ENCODE results near the gene MYCN.

MYCN gene

DNA sequence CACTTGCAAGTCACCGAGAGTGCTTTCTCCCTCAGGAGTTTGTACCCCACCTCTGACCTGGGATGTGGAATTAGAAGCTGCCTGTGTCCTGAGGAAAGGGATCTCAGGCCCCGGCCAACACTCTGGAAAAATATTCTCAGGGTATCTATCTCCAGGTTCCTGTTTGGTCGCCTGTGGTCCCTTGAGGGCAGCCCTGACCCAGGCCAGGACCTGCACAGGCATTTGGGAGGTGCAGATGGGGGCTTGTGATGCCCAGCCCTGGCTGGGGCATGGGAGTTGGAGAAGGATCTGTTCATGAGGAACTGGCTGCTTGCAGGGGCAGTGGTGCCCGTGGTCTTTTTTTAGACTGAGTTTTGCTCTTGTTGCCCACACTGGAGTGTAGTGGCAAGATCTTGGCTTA lies 46.3 kb downstream of the MYCN start:
- no peaks in the 10 kb centered on the region for H3K4me1 Mint-ChIP-seq
- ATAC-seq (ENCODE audit: low read depth) (no peak), DNase-seq (ENCODE audit: low spot score in 2 of 2) (no peak)
- H3K27ac Mint-ChIP-seq: no peak overlapping the region
- H3K9me3 Mint-ChIP-seq: no peaks in the 10 kb centered on the region
- peaks cover 2% of the 10 kb centered on the region for H3K27me3 Mint-ChIP-seq
- H3K4me3 Mint-ChIP-seq: no peak overlapping the region
- H3K36me3 Mint-ChIP-seq: no peaks in the 10 kb centered on the region

- Mint-ChIP-seq H3K4me1 (no peaks in the 10 kb centered on the region), H3K36me3 (no peaks in the 10 kb centered on the region), H3K27ac (no peak overlapping the region), H3K9me3 (no peaks in the 10 kb centered on the region), H3K27me3 (peaks cover 3% of the 10 kb centered on the region), H3K4me3 (no peak overlapping the region)
- ATAC-seq (ENCODE audit: low read depth): no peak
- DNase-seq (ENCODE audit: low spot score in 2 of 2): no peak
Observed at GRCh38 chr2:15988733-15989132, 48.4 kb downstream of the MYCN start.

- Mint-ChIP-seq H3K4me3 (no peak overlapping the region), H3K9me3 (peaks cover 1% of the 10 kb centered on the region), H3K4me1 (no peaks in the 10 kb centered on the region), H3K27me3 (peaks cover 3% of the 10 kb centered on the region), H3K36me3 (no peaks in the 10 kb centered on the region), H3K27ac (no peak overlapping the region)
- no peak for ATAC-seq (ENCODE audit: low read depth)
- DNase-seq (ENCODE audit: low spot score in 2 of 2): no peak
Observed at GRCh38 chr2:15989559-15989958, 49.2 kb downstream of the MYCN start.

GRCh38 chr2:15990151-15991101 lies 50.1 kb downstream of the MYCN start:
- DNase-seq (ENCODE audit: low spot score in 2 of 2): no peak

DNA sequence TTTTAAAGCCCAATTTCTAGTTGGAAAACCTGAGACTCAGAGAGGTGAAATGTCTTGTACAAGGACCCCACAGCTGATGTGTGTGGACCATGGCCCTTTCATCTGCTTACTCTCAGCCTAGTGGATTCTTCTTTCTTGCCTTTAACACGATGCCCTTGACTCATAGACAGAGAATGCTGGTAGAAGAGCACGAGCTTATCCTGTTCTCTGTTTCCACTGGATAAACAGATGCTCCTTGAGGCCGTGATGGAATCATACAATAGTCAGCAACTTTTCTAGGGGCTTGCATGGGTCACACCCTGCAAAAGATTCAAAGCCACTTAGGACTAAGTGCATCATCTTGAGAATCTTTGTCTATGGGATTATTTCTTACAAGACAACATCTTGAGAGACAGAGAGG lies 50.9 kb downstream of the MYCN start:
- DNase-seq (ENCODE audit: low spot score in 2 of 2) (no peak), ATAC-seq (ENCODE audit: low read depth) (no peak)
- H3K27me3 Mint-ChIP-seq: peaks cover 3% of the 10 kb centered on the region
- no peak overlapping the region for H3K4me3 Mint-ChIP-seq
- H3K27ac Mint-ChIP-seq: no peak overlapping the region
- no peaks in the 10 kb centered on the region for H3K36me3 Mint-ChIP-seq
- H3K9me3 Mint-ChIP-seq: peaks cover 3% of the 10 kb centered on the region
- H3K4me1 Mint-ChIP-seq: no peaks in the 10 kb centered on the region

More at GRCh38 chr2:15990151-15991101, 50.1 kb downstream of the MYCN start:
- Mint-ChIP-seq H3K27me3 (peaks cover 3% of the 10 kb centered on the region), H3K27ac (no peak overlapping the region), H3K36me3 (no peaks in the 10 kb centered on the region), H3K9me3 (peaks cover 3% of the 10 kb centered on the region), H3K4me3 (no peak overlapping the region), H3K4me1 (no peaks in the 10 kb centered on the region)
- no peak for ATAC-seq (ENCODE audit: low read depth)

- Mint-ChIP-seq H3K27ac (no peak overlapping the region), H3K4me3 (no peak overlapping the region), H3K4me1 (no peaks in the 10 kb centered on the region), H3K27me3 (peaks cover 3% of the 10 kb centered on the region), H3K9me3 (peaks cover 3% of the 10 kb centered on the region), H3K36me3 (no peaks in the 10 kb centered on the region)
- no peak for DNase-seq (ENCODE audit: low spot score in 2 of 2)
- no peak for ATAC-seq (ENCODE audit: low read depth)
Observed at GRCh38 chr2:15992457-15993231, 52.3 kb downstream of the MYCN start.

GRCh38 chr2:15993232-15993610 lies 52.9 kb downstream of the MYCN start:
- H3K36me3 Mint-ChIP-seq: no peaks in the 10 kb centered on the region
- H3K27ac Mint-ChIP-seq: no peak overlapping the region
- H3K27me3 Mint-ChIP-seq: peaks cover 3% of the 10 kb centered on the region

GRCh38 chr2:15993666-15994065 lies 53.3 kb downstream of the MYCN start:
- peaks cover 3% of the 10 kb centered on the region for H3K9me3 Mint-ChIP-seq
- H3K4me3 Mint-ChIP-seq: no peak overlapping the region

More at GRCh38 chr2:15993232-15993610, 52.9 kb downstream of the MYCN start:
- ATAC-seq (ENCODE audit: low read depth) (no peak), DNase-seq (ENCODE audit: low spot score in 2 of 2) (no peak)
- Mint-ChIP-seq H3K4me3 (no peak overlapping the region), H3K9me3 (peaks cover 3% of the 10 kb centered on the region), H3K4me1 (no peaks in the 10 kb centered on the region)

GRCh38 chr2:15995603-15996002 lies 55.3 kb downstream of the MYCN start:
- Mint-ChIP-seq H3K27me3 (peaks cover 5% of the 10 kb centered on the region), H3K27ac (no peak overlapping the region), H3K4me3 (no peak overlapping the region), H3K36me3 (no peaks in the 10 kb centered on the region), H3K4me1 (no peaks in the 10 kb centered on the region), H3K9me3 (peaks cover 3% of the 10 kb centered on the region)
- ATAC-seq (ENCODE audit: low read depth): no peak
- no peak for DNase-seq (ENCODE audit: low spot score in 2 of 2)

More at GRCh38 chr2:15993666-15994065, 53.3 kb downstream of the MYCN start:
- ATAC-seq (ENCODE audit: low read depth) (no peak), DNase-seq (ENCODE audit: low spot score in 2 of 2) (no peak)
- peaks cover 3% of the 10 kb centered on the region for H3K27me3 Mint-ChIP-seq
- no peaks in the 10 kb centered on the region for H3K36me3 Mint-ChIP-seq
- no peaks in the 10 kb centered on the region for H3K4me1 Mint-ChIP-seq
- H3K27ac Mint-ChIP-seq: no peak overlapping the region
